ENCODE results near the gene SORBS2. TPM values are rescaled to one million over a fixed set of nuclear protein-coding genes. Genes with fewer than 3 reads are reported as not detected.

Gene SORBS2
- total RNA-seq, 1 experiment from 2014 or later: 3.6 TPM

DNA sequence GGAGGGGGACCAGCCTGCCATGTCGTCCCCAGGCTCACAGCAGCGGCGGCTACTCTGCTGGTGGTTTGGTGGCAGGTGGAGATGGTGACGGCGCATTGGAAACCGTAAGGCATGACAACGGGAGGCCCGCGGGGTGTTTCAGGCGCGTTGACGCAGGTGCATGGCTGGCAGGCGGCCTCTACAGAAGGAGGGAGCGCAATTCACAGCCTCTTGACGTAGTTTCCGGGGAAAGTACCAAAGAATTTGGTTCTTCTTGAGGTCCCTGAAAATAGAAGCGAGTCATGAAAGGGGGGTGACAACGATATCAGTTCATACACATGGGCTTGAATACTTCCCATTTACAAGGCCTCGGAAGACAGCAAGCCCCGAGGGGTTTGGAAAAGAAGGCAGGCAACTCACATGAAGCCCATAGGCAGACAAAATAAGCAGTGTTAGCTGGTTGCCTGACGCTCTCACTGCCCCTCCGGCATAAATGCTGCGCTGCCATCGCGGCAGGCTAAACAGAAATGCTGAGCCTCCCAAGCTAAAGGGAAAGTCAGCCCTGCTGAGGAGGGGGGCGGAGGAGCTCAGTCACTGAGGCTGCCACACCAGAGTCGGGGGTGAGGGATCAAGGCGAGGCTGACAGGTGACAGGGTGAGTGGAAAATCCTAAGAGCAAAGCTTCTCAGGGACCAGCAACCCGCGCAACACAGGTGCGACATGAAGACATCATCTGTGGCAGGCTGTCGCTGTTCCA is 224.4 kb downstream of the SORBS2 start:
- DNase-seq (ENCODE audit: low read depth): no peak

GRCh38 chr4:185587030-185587426 is 225.0 kb downstream of the SORBS2 start:
- DNase-seq (ENCODE audit: low read depth): no peak

DNA sequence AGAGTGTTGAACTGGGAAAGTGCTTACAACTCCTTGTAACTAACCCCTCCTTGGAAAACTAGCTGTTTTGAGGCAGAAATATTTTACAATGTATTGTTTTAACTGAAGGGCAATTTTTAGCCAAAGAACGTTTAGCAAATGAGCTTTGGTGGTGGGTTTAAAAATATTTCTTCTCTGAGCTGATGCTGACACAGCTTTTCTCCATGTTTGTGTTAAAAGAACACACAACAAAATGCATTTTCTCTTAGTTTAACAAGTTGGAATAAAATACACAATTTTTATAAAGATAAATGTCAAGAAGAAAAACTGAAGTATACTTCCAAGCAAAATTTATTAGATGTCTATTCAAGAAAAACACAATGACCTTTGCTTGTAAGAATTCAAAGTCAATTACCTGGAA is 226.8 kb downstream of the SORBS2 start:
- DNase-seq (ENCODE audit: low read depth): no peak

GRCh38 chr4:185583813-185584212 is 228.2 kb downstream of the SORBS2 start:
- no peak for DNase-seq (ENCODE audit: low read depth)

GRCh38 chr4:185582651-185583400 is 229.2 kb downstream of the SORBS2 start:
- DNase-seq (ENCODE audit: low read depth): no peak

DNA sequence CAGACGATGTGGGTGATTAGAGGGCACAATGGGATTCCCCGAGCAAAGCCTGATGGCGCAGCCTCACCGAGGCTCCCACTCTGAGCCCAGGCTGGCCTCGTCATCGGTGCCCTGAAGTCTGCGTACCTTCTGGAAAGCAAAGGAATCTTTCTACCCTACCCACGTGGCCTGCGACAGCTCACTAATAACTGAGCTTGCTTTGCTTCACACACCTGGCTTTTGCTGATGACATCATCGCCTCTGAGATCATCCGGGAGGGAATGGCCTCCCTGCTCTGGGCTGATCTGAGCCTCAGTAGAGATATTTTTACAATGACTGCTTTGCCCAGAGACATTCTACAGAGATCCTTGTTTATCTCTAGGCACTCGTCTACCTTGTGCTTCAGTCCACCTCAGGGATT is 231.3 kb downstream of the SORBS2 start:
- DNase-seq (ENCODE audit: low read depth): no peak

GRCh38 chr4:185578284-185578683 is 233.7 kb downstream of the SORBS2 start:
- DNase-seq (ENCODE audit: low read depth): no peak

- no peak for DNase-seq (ENCODE audit: low read depth)
Measured at GRCh38 chr4:185576962-185577950, 234.7 kb downstream of the SORBS2 start.

GRCh38 chr4:185576314-185576961 is 235.6 kb downstream of the SORBS2 start:
- no peak for DNase-seq (ENCODE audit: low read depth)

- DNase-seq (ENCODE audit: low read depth): peak; percentile 93
Measured at GRCh38 chr4:185573651-185574199, 238.3 kb downstream of the SORBS2 start.

- no peak for DNase-seq (ENCODE audit: low read depth)
Measured at GRCh38 chr4:185570727-185571126, 241.3 kb downstream of the SORBS2 start.

DNA sequence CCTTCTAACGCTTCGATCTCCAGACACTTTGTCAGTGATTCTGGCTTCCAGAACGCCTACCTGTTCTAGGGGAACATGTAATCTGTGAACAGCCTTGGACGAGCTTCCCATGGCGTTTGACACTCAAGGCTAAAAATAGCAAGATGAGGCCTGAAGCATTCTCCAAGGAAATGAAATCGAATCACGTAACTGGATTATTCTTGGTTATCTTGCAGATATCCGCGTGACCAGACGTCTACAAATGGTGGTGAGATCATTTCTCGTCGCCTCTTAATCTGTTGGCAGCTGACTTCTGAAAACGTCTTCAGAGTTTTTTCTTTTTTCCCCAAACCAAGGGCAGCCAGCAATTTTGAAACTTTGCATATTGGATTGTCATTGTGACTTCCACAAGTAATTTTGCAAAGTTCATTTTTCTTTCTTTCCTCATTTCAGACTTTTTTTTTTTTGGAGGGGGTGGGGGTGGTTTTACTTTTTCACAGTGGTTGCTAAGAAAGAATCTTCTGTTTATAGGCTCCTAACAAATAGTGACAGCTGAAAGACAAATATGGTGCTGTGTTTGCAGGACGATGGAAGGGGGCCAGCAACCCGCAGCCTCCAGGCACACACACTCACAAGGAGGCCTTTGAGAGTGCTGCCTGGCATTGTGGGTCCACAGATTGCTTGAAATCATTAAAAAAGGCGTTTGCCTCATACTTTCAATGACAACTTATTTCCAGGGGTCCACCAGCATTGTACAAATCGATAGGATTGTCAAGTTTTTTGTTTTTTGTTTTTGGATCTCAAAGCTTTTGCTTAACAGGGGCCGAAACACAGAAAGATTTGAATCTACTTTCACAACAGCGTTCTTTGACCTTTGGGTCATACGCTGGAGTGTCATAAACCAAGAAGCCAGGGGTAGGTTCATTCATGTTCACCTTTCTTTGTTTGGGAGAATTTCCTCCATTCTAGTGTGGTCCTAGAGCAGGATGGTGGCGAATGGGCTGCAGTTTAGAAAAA is 244.3 kb downstream of the SORBS2 start:
- DNase-seq (ENCODE audit: low read depth): peak; percentile 71

GRCh38 chr4:185566972-185567371 is 245.0 kb downstream of the SORBS2 start:
- peak; percentile 81 for DNase-seq (ENCODE audit: low read depth)

DNA sequence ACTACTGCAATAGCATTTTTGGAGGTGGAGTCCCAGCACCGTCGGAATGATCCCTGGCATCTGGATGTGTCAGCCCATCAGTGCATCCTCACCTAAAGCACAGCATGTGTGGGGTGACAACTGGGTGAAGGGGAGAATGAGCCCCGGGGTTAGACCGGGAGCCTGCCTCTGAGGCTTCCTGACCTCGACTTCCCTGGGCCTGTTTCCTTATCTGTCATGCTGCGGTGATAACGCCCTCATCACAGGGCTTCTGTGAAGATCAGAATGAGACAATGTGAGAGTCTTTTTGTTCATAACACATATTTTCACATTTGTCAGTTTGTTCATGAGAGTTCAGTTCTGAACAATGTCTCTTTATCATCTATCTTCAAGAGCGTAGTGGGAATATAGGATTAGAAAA is 245.6 kb downstream of the SORBS2 start:
- DNase-seq (ENCODE audit: low read depth): no peak

DNA sequence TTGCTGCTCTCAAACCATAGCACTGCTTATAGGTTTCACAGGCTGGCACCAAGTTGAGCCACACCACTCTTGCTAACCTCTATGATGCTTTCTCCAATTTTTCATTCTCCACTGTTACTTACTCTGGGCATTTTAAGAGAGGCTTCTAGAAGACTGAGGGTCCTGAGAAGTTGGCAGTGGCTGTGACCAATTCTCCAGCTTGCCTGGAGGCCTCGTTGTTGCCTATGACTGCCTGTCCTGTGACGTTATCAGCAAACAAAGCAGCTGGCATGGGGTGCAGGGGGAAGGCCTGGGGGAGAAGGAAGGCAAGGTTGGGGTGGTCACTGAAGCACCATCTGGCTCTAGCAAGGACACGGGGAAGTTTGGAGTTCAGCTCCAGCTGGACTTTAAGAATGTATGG is 246.3 kb downstream of the SORBS2 start:
- DNase-seq (ENCODE audit: low read depth): no peak

DNA sequence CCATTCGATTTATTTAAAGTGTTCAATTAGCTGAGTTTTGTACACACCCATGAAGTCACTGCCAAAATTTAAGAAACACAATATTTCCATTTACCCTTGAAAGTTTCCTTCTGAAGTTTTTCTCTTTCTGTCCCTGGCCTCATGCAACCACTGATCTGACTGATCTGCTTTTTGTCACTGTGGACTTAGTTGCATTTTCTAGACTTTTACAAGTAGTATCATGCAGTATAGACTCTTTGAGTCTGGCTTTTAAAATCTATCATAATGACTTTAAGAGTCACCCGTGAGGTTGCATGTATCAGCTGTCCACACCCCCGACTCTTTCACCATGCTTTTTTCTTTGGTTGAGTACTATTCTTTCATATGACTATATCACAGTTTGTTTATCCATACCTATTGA is 247.6 kb downstream of the SORBS2 start:
- DNase-seq (ENCODE audit: low read depth): no peak

DNA sequence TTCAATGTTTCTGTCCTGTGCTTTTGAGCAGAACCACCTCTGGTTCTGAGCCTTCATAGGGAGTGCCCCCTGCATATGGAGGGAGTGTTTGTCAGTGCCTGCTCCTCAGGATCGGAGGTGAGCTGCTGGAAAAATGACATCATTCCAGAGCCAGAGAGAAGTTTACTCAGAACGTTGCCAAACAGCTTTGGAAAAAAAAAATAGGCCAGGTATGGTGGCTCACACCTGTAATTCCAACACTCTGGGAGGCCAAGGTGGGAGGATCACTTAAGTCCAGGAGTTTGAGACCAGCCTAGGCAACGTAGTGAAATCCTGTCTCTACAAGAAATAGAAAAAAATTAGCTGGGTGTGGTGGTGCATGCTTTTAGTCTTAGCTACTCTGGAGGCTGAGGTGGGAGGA is 249.5 kb downstream of the SORBS2 start:
- no peak for DNase-seq (ENCODE audit: low read depth)

- DNase-seq (ENCODE audit: low read depth): no peak
Measured at GRCh38 chr4:185560316-185560715, 251.7 kb downstream of the SORBS2 start.

DNA sequence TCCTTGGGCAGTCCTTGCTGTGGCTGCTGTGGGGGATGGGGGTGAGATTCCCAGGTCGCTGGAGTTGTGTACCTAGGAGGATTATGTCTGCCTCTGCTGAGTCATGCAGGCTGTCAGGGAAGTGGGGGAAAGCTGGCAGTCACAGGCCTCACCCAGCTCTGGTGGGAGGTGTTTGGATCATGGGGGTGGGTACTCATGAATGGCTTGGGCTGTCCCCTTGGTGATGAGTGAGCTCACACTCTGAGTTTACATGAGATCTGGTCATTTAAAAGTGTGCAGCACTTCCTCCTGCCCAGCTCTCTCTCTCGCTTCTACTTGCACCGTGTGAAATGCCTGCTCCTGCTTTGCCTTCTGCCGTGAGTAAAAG is 252.1 kb downstream of the SORBS2 start:
- peak; percentile 88 for DNase-seq (ENCODE audit: low read depth)
